Fibroblast of skin of left biceps (primary cell): ENCODE measurements around the gene NANOGP8.
A peak's percentile ranks its signal among the peaks of the same experiment; 100 is the strongest.
"Not testable (repeated sequence)": the region's sequence is repeated elsewhere in the genome, so short reads cannot be mapped to it uniquely, and the experiment has no call there.

Source experiments
- DNase-seq, 2 experiments: peaks; one replicate each; pipeline ENCODE4 v3.0.0-alpha.2; 2013; ENCODE audit warnings: low read depth in 2 of 2

The NANOGP8 gene

GRCh38 chr15:35095941-35096340 is 10.8 kb upstream of the NANOGP8 start:
- no peak for DNase-seq

DNA sequence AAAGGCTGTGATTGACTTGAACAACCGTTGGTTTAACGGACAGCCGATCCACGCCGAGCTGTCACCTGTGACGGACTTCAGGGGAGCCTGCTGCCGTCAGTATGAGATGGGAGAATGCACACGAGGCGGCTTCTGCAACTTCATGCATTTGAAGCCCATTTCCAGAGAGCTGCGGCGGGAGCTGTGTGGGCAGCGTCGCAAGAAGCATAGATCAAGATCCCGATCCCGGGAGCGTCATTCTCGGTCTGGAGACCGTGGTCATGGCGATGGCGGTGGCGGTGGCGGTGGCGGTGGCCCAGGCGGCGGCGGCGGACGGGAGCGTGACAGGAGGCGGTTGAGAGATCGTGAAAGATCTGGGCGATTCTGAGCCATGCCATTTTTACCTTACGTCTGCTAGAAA is 7.8 kb upstream of the NANOGP8 start:
- DNase-seq = no peak

DNA sequence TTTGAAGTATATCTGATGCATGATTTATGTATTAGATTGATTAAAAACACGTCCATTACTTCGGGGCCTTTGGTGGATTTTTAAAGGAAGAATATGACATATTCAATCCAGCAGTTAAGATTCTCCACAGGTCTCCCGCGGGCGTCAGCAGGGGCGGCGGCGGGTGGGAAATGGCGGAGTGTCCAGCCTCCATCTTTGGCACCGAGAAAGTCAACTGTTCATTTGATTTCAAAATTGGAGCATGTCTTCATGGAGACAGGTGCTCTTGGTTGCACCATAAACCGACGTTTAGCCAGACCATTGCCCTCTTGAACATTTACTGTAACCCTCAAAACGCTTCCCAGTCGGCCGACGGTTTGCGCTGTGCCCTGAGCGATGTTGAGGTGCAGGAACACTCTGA is 7.2 kb upstream of the NANOGP8 start:
- no peak for DNase-seq

DNA sequence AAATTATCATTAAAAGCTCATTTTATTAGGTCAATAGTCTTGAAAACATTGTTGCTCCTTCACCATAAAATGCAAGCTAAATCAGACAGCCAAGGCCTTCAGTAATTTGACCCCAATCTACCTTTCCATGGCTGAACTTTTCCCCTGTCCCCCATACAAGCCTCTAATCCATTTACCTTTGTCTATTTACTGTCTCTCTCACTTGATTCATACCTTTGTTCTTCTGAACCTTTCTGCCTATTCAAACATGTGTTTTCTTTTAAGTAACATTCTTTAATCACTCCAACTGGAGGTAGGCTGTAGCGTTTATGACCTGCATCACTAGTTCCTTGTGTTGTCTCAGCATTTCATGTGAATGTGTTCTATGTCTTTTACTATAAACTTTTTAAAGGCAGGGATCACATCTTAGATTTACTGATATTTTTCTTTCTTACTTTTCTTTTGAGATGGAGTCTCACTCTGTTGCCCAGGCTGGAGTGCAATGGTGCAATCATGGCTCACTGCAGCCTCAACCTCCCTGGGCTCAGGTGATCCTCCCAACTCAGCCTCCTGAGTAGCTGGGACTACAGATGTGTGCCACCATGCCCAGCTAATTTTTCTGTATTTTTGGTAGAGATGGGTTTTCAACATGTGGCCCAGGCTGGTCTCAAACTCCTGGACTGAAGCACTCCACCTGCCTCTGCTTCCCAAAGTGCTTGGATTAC is 5.2 kb upstream of the NANOGP8 start:
- DNase-seq = no peak

- no peak for DNase-seq
Observed at GRCh38 chr15:35089551-35089950, 4.5 kb upstream of the NANOGP8 start.

- DNase-seq = no peak
Observed at GRCh38 chr15:35088329-35088728, 3.2 kb upstream of the NANOGP8 start.

GRCh38 chr15:35087759-35088158 is 2.7 kb upstream of the NANOGP8 start:
- no peak for DNase-seq

DNA sequence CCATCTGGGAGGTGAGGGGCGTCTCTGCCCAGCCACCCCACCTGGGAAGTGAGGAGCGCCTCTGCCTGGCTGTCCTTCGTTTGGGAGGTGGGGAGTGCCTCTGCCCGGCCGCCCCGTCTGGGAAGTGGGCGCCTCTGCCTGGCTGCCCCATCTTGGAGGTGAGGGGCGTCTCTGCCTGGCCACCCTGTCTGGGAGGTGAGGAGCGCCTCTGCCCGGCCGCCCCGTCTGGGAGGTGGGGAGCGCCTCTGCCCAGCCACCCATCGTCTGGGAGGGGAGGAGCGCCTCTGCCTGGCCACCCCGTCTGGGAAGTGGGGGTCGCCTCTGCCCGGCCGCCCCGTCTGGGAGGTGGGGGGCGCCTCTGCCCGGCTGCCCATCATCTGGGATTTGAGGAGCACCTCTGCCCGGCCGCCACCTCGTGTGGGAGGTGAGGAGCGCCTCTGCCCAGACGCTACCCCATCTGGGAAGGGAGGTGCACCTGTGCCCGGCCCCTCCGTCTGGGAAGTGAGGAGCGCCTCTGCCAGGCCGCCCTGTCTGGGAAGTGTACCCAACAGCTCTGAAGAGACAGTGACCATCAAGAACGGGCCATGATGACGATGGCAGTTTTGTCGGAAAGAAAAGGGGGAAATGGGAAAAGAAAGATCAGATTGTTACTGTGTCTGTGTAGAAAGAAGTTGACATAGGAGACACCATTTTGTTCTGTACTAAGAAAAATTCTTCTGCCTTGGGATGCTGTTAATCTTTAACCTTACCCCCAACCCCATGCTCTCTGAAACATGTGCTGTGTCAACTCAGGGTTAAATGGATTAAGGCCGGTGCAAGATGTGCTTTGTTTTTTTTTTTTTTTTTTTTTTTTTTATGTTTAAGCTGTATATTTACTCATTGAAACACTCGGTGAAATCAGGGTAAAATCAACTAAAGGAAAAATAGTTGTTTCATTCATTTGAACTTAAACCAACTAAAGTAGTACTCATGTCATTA is 2.4 kb downstream of the NANOGP8 start:
- not testable (repeated sequence) for DNase-seq

GRCh38 chr15:35081626-35082365 is 3.3 kb downstream of the NANOGP8 start:
- DNase-seq = not testable (repeated sequence)

- DNase-seq = no peak
Observed at GRCh38 chr15:35080226-35080625, 4.9 kb downstream of the NANOGP8 start.

DNA sequence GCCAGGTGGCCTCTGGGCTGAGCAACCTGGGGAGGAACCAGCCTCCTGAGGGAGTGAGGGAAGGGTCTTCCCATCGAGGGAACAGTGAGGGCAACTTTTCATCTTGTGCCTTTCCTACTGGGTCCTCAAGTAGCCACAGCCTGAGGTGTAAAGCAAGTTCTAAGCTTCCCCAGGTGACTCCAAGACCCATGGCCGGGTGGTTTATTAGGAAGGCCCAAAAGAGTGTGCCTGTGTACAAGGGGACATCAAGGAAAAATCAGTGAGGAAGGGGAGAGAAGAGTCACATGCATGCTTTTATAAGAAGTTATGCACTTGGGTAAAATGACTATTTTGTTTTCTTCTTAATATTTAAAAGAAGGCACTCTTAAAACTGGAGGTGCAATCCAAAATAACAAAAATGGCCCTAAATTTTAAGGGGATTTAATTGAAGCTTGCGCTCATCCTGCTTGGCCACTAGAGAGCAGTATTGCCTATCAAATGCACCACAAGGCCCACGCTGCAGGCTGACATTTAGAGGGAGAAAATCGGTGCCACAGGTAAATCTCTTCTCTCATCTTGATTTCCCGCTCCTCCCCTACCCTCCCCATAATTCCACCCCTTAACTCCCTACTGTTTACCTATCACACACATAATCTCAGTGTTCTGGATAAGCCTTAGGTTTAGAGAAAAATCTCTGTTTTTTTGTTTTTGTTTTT is 6.7 kb downstream of the NANOGP8 start:
- DNase-seq = peak; percentile 10 to 18

DNA sequence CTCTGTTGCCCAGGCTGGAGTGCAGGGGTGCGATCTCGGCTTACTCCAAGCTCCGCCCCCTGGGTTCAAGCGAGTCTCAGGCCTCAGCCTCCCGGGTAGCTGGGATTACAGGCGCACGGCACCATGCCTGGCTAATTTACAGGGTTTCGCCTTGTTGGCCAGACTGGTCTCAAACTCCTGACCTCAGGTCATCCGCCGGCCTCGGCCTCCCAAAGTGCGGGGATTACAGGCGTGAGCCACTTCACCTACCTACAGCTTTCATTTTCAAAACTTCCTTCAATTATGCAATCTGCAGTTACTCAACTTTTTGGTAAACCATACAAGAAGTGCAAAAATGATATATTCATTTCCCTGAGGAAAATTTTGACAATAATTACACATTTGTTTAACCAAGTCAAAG is 14.0 kb downstream of the NANOGP8 start:
- no peak for DNase-seq

DNA sequence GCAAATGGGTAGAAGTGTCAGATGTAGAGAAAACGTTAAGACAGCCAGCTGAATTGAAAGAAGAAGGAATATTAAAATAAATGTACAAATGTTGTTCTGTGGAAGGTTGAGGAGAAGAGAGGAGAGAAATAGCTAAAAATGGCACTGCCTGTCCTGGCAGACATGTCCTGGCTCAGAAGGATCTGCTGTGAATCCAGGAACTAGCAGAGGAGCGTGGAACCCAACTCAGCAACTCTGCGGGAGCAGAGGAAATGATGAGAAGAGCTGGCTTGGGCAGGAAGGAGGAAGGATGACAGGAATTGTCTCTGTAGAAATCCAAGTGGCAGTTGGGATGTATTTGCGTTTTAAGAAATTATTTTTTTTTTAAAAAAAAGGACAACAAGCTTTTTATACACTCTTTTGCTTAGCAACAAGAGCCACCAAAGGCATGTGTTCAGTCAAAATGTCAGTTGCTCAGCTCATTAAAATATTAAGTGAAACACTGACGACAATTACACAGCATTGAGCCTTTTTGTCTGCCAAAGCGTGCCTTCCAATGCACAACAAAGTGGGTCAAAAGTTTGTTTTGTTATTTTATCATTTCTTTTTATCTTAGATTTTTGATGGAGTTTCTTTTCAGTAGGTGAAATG is 16.1 kb downstream of the NANOGP8 start:
- DNase-seq = no peak

GRCh38 chr15:35067496-35068347 is 17.4 kb downstream of the NANOGP8 start:
- DNase-seq = no peak

DNA sequence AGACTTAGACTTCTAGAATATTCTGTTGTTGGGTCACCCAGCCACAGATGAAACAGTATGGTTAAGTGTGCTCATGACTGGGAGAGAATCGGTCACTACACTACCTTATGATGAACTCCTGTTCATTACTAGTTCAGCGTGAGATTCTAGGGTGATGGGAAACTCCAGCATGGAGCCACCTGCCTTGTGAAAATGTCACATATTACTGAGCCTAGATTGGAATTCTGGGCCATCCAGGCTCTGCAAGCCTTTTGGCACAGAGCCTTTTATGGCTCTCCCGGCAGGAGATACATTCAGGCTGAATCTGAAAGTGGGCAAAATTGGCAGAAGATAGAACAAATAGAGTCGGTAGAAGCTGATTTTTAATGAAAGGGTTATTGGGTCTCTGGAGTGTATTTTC is 19.0 kb downstream of the NANOGP8 start:
- no peak for DNase-seq

- DNase-seq = no peak
Observed at GRCh38 chr15:35064576-35065190, 20.4 kb downstream of the NANOGP8 start.

GRCh38 chr15:35062738-35063099 is 22.4 kb downstream of the NANOGP8 start:
- no peak for DNase-seq

GRCh38 chr15:35061825-35062737 is 23.0 kb downstream of the NANOGP8 start:
- DNase-seq = no peak
